Muscle of leg (tissue), 11 donors: ENCODE results near the gene PARP1. TPM values are rescaled to one million over a fixed set of nuclear protein-coding genes. Genes with fewer than 3 reads are reported as not detected.

Experiments used
- DNase-seq: peaks from one replicate; pipeline ENCODE4 v3.0.0; 2013
- H3K27ac ChIP-seq: one replicate; pipeline ENCODE4 v1.5.1; 2013; ENCODE audit warnings: mild to moderate bottlenecking, low read length, control low read depth
- H3K27me3 ChIP-seq: one replicate; pipeline ENCODE4 v1.6.1; 2013; ENCODE audit warnings: low read length; ENCODE audit not compliant: control insufficient read depth, insufficient read depth
- H3K36me3 ChIP-seq: one replicate; pipeline ENCODE4 v1.6.1; 2013; ENCODE audit warnings: low read length; ENCODE audit not compliant: control insufficient read depth, insufficient read depth
- H3K4me1 ChIP-seq: one replicate; pipeline ENCODE4 v1.6.1; 2013; ENCODE audit warnings: low read length; ENCODE audit not compliant: control insufficient read depth, insufficient read depth
- H3K4me3 ChIP-seq: one replicate; pipeline ENCODE4 v1.5.1; 2013; ENCODE audit warnings: low read length, control low read depth
- H3K9me3 ChIP-seq: replicated peaks from 2 replicates; pipeline ENCODE4 v1.6.1; 2013; ENCODE audit warnings: low read depth, low read length; ENCODE audit not compliant: control insufficient read depth
- WGBS: methylation state at CpG from one replicate; pipeline ENCODE4 v1.1.5; 2013; ENCODE audit warnings: missing lambda C conversion rate; ENCODE audit not compliant: insufficient coverage; 5-methylcytosine and 5-hydroxymethylcytosine counted together
- polyA plus RNA-seq, 8 donors: library from polyadenylated mRNA; unstranded; fragments of 120-200 nt; gene quantifications; one replicate each; pipeline versions ENCODE4 v1.2.1 to v1.2.3, GENCODE V29; 2013; ENCODE audit warnings: inconsistent platforms in 1 of 8, low replicate concordance in 1 of 8; ENCODE audit not compliant: insufficient read length in 8 of 8, insufficient read depth in 1 of 8
- total RNA-seq: library from RNA; stranded (reverse); fragments of 120-200 nt; gene quantifications from one replicate; pipeline ENCODE4 v1.2.4, GENCODE V29; 2013

Gene PARP1
- total and polyA plus RNA-seq, 9 donors: 64.9 to 116 (median 103) TPM

DNA sequence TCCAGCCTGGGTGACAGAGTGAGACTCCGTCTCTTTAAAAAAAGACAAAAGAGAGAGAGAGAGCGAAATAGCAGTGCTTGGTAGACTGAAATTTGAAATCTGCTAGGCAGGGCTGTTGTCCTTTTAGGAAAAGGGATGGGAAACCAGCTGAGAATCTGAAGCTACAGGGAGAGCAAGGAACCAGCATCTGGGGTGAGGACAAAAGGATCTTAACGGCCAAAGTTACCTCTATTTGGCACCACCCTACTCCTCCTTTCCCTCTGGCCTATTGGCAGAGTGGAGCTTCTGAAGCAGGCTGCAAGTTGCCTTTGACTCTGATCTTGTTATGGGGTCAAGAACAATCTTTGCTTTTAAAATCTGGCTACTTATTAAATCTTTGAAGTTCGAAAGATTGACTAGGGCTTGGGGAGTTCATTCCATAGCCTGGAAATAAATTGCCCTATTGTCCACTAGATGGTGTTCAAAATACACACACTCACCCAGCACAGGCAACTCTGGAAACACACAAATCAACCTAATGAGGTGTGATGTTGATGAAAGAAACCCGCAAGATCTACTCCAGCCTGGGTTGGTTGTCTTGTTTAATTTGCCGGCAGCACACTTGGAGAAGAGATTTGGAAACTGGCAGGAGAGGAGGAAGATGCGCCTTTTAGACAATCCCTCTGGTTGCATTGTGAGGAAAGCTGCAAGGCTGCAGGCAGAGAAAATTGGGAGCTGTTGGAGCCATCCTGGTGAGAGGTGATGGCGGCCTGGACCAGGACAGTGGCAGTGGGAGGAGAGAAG lies 16.5 kb upstream of the PARP1 start:
- WGBS: 49% methylated on average over 5 of the region's 8 CpGs
- H3K27me3 ChIP-seq: peaks cover 4% of the 10 kb centered on the region
- H3K4me1 ChIP-seq: peaks cover 1% of the 10 kb centered on the region
- H3K9me3 ChIP-seq: no peaks in the 10 kb centered on the region
- DNase-seq: peak; percentile 65
- no peak overlapping the region for H3K27ac ChIP-seq
- no peaks in the 10 kb centered on the region for H3K36me3 ChIP-seq
- H3K4me3 ChIP-seq: no peak overlapping the region

DNA sequence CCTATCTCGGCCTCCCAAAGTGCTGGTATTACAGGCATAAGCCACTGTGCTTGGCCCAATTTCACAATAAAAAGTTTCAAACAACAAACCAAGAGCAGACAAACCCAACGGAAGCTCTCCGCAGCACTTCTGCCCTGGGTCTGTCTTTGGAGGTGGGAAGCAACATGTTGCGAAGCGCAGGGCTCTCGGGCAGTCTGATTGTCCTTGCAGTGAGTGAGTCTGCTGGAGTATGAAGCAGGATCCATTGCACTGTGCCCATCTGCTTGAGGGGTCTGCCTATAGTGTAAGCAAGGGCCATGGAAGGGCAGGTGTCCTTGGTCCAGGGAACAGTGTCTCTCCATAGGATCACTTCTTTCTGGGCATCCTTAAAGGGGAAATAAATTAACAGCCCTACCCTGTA lies 14.6 kb upstream of the PARP1 start:
- peaks cover 5% of the 10 kb centered on the region for H3K4me1 ChIP-seq
- H3K27me3 ChIP-seq: peaks cover 2% of the 10 kb centered on the region
- no peak overlapping the region for H3K4me3 ChIP-seq
- no peaks in the 10 kb centered on the region for H3K9me3 ChIP-seq
- H3K36me3 ChIP-seq: no peaks in the 10 kb centered on the region
- H3K27ac ChIP-seq: no peak overlapping the region
- DNase-seq: no peak
- 100% methylated on average over 3 of the region's 6 CpGs for WGBS

DNA sequence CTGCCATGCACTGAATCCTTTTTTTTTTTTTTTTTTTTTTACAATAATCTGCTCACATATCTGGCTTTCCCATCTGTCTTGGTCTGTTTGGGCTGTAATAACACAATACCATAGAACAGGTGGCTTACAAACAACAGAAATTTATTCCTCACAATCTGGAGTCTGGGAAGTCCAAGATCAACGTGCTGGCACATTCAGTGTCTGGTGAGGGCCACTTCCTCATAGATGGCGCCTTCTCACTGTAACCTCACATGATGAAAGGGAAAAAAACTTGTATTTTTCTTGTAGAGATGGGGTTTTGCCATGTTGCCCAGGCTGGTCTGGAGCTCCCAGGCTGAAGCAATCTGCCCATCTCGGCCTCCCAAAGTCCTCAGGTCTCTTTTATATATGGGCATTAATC lies 13.0 kb upstream of the PARP1 start:
- Histone ChIP-seq H3K4me3 (no peak overlapping the region), H3K27ac (no peak overlapping the region), H3K4me1 (peaks cover 5% of the 10 kb centered on the region), H3K27me3 (peaks cover 2% of the 10 kb centered on the region), H3K9me3 (no peaks in the 10 kb centered on the region), H3K36me3 (no peaks in the 10 kb centered on the region)
- no CpG with 5 or more reads among the region's 3 CpGs for WGBS
- no peak for DNase-seq

DNA sequence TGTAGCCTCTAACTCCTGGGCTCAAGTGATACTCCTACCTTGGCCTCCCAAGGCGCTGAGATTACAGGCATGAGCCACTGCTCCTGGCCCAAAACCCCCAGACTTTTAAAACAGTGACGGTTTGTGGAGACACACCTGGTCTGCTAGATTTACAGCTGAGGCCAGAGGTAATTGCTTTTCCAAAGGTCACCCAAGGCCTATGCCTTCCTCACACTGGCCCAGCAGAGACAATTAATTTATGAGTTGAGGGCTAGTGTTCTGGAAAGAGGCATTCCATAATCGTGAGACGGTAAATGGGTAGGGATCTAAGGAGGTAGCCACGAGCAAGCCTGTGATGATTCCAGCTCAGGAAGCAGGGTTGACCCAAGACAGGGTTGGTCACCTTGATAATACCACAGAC lies 12.4 kb upstream of the PARP1 start:
- WGBS: 74% methylated on average over 5 of the region's 5 CpGs
- no peaks in the 10 kb centered on the region for H3K36me3 ChIP-seq

DNA sequence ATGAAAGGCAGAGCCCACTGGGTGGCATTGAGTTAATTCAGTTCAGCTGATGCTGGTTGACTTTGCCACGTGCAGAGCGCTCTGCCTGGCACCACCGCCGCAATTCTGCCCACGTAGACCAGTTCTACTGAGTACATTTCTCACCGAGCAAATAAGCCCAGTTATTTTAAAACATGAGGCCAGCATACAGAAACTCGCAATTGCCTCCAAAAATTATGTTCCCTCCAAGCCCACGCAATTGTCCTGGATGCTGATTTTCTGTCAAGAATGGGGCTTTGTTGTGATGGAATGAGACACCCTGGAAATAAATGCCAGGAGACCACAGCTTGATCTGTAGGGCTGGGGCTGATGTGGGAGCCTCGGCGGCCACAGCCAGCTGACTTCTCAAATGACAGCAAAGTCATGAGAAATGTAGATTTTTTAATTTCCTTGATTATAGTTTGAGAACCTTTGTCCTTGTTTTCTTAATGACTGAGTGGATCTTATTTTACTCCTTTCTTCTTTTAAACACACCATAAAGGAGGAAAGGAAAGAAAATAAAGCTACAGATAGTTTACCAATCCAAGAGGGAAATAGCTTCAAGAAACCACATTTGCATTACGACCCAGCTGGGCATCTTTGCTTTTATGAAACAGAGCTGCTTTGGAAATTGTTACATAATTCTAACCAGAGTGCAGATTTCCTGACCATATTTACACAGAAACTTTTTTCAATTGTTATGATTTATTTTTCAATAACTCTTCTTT lies 11.6 kb upstream of the PARP1 start:
- H3K36me3 ChIP-seq: no peaks in the 10 kb centered on the region
- no peak overlapping the region for H3K4me3 ChIP-seq
- H3K27me3 ChIP-seq: no peaks in the 10 kb centered on the region
- peaks cover 5% of the 10 kb centered on the region for H3K4me1 ChIP-seq
- no peak overlapping the region for H3K27ac ChIP-seq
- H3K9me3 ChIP-seq: no peaks in the 10 kb centered on the region
- 40% methylated on average over 3 of the region's 11 CpGs for WGBS
- no peak for DNase-seq

More for the DNA sequence above, 12.4 kb upstream of the PARP1 start:
- Histone ChIP-seq H3K4me1 (peaks cover 5% of the 10 kb centered on the region), H3K9me3 (no peaks in the 10 kb centered on the region), H3K27me3 (peaks cover 2% of the 10 kb centered on the region), H3K4me3 (no peak overlapping the region), H3K27ac (no peak overlapping the region)
- DNase-seq: no peak

DNA sequence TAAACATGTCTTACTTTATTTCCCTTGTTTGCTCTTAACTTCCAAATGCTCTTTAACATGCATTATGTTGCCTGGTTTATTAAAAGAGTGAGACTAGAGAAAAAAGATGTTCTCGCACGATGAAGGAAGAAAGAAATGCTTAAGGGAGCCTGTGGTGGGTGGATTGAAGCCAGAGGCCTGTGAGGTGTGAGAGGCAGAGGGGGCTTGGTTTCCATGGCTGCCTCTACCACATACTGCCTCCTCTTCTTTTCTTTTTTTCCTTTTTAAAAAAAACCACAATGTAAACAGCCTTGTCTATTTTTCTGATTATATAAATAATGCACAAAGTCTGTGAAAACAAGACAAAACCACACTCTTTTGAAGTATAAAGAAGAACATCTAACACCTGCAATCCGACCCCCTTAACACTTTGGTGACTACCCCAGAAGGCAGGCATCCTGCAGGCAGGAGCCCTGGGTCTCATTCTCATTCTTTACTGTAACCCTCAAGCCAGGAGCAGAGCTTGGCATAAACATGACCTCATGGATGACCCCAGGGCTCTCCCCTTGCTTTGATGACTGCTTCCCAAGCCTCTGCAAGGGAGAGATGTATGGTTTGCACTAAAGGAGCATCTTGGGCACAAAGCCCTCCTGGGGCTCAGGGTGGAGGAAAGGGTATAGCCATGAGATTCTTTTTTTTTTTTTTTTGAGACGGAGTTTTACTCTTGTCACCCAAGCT lies 10.1 kb upstream of the PARP1 start:
- no CpG with 5 or more reads among the region's 4 CpGs for WGBS
- Histone ChIP-seq H3K4me3 (no peak overlapping the region), H3K9me3 (no peaks in the 10 kb centered on the region), H3K27me3 (no peaks in the 10 kb centered on the region), H3K27ac (no peak overlapping the region), H3K36me3 (no peaks in the 10 kb centered on the region), H3K4me1 (peaks cover 5% of the 10 kb centered on the region)
- DNase-seq: no peak

DNA sequence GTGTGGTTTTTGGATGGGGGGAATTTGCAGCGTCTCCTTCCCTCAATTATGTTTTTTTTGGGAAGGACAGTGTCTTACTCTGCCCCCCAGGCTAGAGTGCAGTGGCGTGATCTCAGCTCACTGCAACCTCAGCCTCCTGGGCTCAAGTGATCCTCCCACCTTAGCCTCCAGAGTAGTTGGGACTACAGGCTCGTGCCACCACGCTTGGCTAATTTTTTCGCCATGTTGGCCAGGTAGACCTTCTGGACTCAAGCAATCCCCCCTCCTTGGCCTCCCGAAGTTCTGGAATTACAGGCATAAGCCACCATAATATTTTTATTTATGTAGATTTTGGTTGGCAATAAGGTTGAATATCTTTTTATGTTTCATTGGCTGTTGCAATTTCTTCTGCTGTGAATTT lies 9.5 kb upstream of the PARP1 start:
- no peak for DNase-seq
- H3K27me3 ChIP-seq: no peaks in the 10 kb centered on the region
- H3K27ac ChIP-seq: no peak overlapping the region
- no peaks in the 10 kb centered on the region for H3K36me3 ChIP-seq
- H3K9me3 ChIP-seq: no peaks in the 10 kb centered on the region
- 86% methylated on average over 4 of the region's 6 CpGs for WGBS
- peaks cover 5% of the 10 kb centered on the region for H3K4me1 ChIP-seq
- no peak overlapping the region for H3K4me3 ChIP-seq

DNA sequence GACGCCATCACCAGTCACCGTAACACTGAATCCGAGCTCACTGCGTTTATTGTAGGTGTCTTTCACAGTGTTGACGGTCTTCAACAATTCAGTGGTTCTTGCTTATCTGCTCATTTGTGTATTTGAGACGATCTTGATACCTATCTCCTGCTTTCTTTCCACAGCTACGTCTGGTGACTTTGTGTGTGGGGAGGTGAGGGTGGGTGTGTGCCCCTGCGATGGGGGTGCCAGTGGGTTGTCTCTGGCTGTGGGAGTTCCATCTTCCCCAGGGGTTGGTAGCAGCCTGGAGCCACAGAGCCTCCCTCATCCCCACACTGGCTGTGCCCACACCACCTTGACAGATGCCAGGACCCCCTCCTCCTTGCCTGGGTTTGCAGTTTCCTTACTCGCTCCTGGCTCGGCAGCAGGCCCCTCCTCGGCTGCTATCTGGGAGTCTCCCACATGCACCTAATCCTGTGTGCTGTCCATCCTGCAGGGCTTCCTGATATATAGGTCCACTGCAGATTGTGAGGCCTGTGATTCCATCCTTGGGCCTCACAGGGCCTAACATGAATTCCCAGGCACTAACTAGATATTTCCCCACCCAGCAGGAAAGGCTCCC lies 6.3 kb upstream of the PARP1 start:
- no peak overlapping the region for H3K27ac ChIP-seq
- no peaks in the 10 kb centered on the region for H3K9me3 ChIP-seq
- no peaks in the 10 kb centered on the region for H3K36me3 ChIP-seq
- DNase-seq: no peak
- WGBS: 88% methylated on average over 4 of the region's 11 CpGs
- no peak overlapping the region for H3K4me3 ChIP-seq
- no peaks in the 10 kb centered on the region for H3K27me3 ChIP-seq
- H3K4me1 ChIP-seq: peaks cover 2% of the 10 kb centered on the region

DNA sequence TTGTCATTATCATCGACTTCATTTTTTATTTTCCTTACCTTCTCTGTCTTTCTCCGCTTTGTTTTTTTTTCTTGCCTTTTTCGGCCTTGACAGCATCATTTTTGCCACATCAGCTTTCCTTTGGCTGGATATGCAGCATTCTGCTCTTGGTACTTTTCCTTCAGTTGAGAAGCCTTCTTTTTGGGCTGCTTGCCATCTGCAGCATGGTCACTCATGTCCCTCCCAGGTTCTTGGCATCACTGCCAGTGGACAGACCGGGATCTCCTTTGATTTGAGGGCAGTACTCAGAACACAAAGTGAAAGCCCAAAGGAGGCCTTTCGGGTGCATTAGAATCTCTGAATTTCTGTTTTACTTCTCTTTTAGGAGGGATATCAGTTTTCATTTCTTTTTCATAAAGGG lies 3.7 kb upstream of the PARP1 start:
- Histone ChIP-seq H3K9me3 (no peaks in the 10 kb centered on the region), H3K4me3 (no peak overlapping the region), H3K27me3 (no peaks in the 10 kb centered on the region), H3K4me1 (peaks cover 4% of the 10 kb centered on the region), H3K27ac (no peak overlapping the region), H3K36me3 (no peaks in the 10 kb centered on the region)
- WGBS: 76% methylated on average over 4 of the region's 5 CpGs
- no peak for DNase-seq

DNA sequence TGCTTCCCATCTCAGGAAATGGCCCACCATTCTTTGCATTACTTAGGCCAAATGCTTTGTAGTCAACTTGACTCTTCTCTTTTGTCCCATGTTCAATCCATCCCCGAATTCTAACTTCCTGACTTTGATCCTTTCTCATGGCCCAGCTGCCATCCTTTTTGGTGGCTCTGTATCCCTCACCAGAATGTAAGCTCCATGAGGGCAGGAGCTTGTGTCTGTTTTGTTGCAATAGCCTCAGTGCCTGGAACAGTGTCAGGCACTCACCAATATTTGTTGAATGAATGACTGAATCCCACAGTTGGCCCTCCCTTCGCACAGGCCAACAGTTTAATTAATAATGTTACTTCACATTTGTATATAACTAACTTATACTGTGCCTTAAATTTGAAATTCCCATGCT lies 3.1 kb upstream of the PARP1 start:
- Histone ChIP-seq H3K4me1 (peaks cover 9% of the 10 kb centered on the region), H3K9me3 (no peaks in the 10 kb centered on the region), H3K27me3 (no peaks in the 10 kb centered on the region), H3K4me3 (no peak overlapping the region), H3K27ac (no peak overlapping the region), H3K36me3 (no peaks in the 10 kb centered on the region)
- WGBS: 80% methylated on average over 1 of the region's 2 CpGs
- DNase-seq: no peak
